ENCODE measurements around the gene DSCAML1.

DNA sequence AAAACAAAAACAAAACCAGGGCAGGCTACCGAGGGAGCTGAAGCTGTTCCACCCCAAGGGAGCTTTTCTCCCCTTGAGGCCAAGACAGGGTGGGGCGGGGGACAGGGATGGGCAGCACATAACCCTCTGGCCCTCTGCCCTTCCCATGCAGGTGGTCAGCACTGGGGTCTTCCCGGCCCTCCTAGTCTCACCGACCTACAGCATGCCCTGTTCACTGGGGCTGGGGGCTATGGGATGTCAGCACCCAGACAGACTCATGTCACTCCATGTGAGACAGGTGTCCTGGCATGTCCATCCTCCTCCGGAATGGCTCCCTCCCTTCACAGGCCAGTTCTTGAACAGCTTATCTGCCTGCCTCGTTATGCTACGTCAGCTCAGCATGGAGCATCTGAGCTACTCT, 51.7 kb downstream of the DSCAML1 start:
- TF ChIP-seq, protein P1, sequence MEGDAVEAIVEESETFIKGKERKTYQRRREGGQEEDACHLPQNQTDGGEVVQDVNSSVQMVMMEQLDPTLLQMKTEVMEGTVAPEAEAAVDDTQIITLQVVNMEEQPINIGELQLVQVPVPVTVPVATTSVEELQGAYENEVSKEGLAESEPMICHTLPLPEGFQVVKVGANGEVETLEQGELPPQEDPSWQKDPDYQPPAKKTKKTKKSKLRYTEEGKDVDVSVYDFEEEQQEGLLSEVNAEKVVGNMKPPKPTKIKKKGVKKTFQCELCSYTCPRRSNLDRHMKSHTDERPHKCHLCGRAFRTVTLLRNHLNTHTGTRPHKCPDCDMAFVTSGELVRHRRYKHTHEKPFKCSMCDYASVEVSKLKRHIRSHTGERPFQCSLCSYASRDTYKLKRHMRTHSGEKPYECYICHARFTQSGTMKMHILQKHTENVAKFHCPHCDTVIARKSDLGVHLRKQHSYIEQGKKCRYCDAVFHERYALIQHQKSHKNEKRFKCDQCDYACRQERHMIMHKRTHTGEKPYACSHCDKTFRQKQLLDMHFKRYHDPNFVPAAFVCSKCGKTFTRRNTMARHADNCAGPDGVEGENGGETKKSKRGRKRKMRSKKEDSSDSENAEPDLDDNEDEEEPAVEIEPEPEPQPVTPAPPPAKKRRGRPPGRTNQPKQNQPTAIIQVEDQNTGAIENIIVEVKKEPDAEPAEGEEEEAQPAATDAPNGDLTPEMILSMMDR (IDR thresholded peaks at IDR 0.05), result no peak
- no peak for TF ChIP-seq POLR2A (IDR thresholded peaks at IDR 0.05)

All from testis (tissue), 2 donors.